Measurements from ENCODE around the gene ACTG1. TPM values are rescaled to one million over a fixed set of nuclear protein-coding genes. Genes with fewer than 3 reads are reported as not detected.

Gene ACTG1
- total RNA-seq, 1 donor from 2014 or later = 4,575 TPM

DNA sequence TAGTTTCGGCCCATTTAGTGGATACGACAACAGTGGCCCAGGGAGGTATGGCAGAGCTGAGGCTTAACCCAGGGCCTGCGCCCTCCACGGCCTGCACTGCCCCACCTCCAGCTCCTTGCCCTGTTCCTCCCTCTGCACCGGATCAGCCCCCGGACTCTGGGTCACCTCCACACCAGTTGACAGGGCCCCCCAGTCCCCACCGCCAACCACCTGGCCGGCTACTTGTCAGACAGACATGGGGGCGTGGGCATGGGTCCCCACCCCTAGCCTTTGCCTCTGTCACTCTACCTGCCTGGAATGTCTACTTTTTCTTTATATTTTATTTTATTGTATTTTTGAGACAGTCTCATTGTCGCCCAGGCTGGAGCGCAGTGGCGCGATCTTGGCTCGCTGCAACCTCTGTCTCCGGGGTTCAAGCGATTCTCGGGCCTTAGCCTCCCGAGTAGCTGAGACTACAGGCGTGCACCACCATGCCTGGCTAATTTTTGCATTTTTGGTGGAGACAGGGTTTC is 3.0 kb upstream of the ACTG1 start:
- TF ChIP-seq, protein P1, sequence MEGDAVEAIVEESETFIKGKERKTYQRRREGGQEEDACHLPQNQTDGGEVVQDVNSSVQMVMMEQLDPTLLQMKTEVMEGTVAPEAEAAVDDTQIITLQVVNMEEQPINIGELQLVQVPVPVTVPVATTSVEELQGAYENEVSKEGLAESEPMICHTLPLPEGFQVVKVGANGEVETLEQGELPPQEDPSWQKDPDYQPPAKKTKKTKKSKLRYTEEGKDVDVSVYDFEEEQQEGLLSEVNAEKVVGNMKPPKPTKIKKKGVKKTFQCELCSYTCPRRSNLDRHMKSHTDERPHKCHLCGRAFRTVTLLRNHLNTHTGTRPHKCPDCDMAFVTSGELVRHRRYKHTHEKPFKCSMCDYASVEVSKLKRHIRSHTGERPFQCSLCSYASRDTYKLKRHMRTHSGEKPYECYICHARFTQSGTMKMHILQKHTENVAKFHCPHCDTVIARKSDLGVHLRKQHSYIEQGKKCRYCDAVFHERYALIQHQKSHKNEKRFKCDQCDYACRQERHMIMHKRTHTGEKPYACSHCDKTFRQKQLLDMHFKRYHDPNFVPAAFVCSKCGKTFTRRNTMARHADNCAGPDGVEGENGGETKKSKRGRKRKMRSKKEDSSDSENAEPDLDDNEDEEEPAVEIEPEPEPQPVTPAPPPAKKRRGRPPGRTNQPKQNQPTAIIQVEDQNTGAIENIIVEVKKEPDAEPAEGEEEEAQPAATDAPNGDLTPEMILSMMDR (IDR thresholded peaks at IDR 0.05) = no peak
- Mint-ChIP-seq H3K27me3 (ENCODE audit: low read depth) (no peaks in the 10 kb centered on the region), H3K4me3 (ENCODE audit: unreplicated experiment) (peak overlapping the region; percentile 87), H3K9me3 (ENCODE audit: low read depth) (no peaks in the 10 kb centered on the region), H3K27ac (ENCODE audit: unreplicated experiment) (peak overlapping the region; percentile 84), H3K4me1 (ENCODE audit: low read depth) (peaks cover 25% of the 10 kb centered on the region), H3K36me3 (ENCODE audit: low read depth) (peaks cover 17% of the 10 kb centered on the region)
- DNase-seq (ENCODE audit: low spot score) = peak; percentile 89

DNA sequence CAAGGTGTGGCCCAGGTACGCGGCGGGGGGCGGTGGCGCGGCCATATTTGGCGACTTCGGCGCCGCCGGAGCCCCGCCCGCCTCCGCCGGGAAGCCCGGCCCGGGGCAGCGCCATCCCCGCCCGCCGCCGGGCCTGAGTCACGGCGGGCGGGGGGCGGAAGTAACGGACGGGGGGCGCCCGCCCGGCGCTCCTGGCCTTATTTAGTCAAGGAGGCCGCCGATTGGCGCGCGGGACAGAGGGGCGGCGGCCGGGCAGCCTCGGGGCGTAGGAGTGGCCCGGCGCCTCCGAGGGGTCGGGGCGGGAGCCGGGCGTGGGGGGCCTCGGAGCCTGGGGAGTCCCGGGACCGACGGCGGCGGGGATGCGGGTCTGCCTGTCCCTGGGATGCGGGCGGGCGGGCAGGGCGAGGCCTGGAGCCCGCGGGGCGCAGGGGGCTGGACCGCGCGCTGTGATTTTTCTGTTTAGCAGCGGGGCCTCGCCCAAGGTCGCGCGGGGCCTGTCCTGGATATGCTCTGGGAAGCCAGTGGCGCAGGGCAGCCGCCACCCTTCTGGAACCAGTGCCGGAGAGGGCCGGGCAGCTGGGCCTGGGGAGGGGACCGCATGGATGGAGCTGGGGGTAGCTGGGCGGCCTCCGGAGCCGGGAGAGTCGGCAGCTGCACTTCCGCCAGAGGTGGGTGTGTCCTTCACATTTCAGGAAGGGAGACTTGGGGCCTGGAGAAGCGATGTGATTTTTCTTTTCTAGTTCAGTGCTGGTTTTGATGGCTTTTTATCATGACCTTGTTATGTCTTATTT is 2.3 kb upstream of the ACTG1 start:
- Mint-ChIP-seq H3K4me1 (ENCODE audit: low read depth) (peaks cover 24% of the 10 kb centered on the region), H3K27ac (ENCODE audit: unreplicated experiment) (peak overlapping the region; percentile 84), H3K36me3 (ENCODE audit: low read depth) (peaks cover 23% of the 10 kb centered on the region), H3K9me3 (ENCODE audit: low read depth) (no peaks in the 10 kb centered on the region), H3K27me3 (ENCODE audit: low read depth) (no peaks in the 10 kb centered on the region), H3K4me3 (ENCODE audit: unreplicated experiment) (peak overlapping the region; percentile 87)
- TF ChIP-seq, protein P1 (IDR thresholded peaks at IDR 0.05) = peak; percentile 19
- peak; percentile 96 for DNase-seq (ENCODE audit: low spot score)

DNA sequence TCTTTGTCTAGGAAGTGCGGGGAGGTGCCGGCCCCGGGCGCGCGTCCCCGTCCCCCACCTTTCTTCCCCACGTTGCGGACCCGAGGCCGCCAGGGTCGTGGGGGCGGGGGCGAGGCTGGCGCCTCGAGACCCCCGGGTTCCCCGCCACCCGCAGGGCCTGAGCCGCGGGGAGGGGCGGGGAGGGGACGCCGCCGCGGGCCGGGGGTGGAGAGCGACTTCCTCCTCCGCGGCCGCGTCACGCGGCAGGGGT is 1.8 kb upstream of the ACTG1 start:
- no peak for DNase-seq (ENCODE audit: low spot score)
- Mint-ChIP-seq H3K27me3 (ENCODE audit: low read depth) (no peaks in the 10 kb centered on the region), H3K4me1 (ENCODE audit: low read depth) (peaks cover 27% of the 10 kb centered on the region), H3K27ac (ENCODE audit: unreplicated experiment) (peak overlapping the region; percentile 85), H3K36me3 (ENCODE audit: low read depth) (peaks cover 29% of the 10 kb centered on the region), H3K4me3 (ENCODE audit: unreplicated experiment) (peak overlapping the region; percentile 73), H3K9me3 (ENCODE audit: low read depth) (no peaks in the 10 kb centered on the region)
- TF ChIP-seq, protein P1 (IDR thresholded peaks at IDR 0.05) = no peak

DNA sequence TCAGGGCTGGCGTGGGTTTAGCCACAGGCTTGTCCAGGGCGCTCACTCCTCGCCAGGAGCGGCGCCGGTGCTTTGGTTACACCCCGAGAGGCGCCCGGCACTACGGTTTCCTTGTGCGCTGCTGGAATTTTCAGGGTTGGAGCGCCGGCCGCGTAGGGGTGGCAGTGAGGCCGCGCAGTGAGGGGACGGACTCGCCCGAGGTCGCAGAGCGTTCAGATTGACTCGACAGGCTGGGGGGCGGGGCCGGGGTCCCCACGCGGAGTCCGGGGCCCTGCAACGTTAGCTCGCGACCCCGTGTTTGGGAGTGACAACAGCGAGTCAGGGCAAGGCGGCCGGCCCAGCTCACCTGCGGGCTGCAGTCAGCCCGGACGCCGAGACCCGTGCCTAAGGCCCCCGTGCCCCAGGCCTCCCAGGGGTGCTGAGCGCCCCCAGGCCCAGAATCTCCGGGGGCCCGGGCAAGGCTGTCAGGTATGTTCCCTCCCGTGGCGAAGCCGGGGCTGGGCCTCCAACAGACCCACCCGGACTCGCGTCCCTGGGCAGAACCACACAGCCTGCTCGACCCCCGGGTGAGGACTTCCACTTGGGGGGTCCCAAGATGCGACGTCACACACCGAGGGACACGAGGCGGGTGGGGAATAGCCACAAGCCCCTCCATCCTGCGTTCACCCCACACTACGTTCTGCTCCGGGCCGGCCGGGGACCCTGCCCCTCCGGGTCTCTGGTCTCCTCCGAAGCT is 1.3 kb upstream of the ACTG1 start:
- peak; percentile 95 for DNase-seq (ENCODE audit: low spot score)
- peak overlapping the region; percentile 93 for H3K27ac Mint-ChIP-seq (ENCODE audit: unreplicated experiment)
- TF ChIP-seq, protein P1 (IDR thresholded peaks at IDR 0.05) = peak; percentile 9
- peak overlapping the region; percentile 73 for H3K4me3 Mint-ChIP-seq (ENCODE audit: unreplicated experiment)
- H3K4me1 Mint-ChIP-seq (ENCODE audit: low read depth) = peaks cover 32% of the 10 kb centered on the region
- no peaks in the 10 kb centered on the region for H3K27me3 Mint-ChIP-seq (ENCODE audit: low read depth)
- H3K9me3 Mint-ChIP-seq (ENCODE audit: low read depth) = no peaks in the 10 kb centered on the region
- H3K36me3 Mint-ChIP-seq (ENCODE audit: low read depth) = peaks cover 34% of the 10 kb centered on the region

DNA sequence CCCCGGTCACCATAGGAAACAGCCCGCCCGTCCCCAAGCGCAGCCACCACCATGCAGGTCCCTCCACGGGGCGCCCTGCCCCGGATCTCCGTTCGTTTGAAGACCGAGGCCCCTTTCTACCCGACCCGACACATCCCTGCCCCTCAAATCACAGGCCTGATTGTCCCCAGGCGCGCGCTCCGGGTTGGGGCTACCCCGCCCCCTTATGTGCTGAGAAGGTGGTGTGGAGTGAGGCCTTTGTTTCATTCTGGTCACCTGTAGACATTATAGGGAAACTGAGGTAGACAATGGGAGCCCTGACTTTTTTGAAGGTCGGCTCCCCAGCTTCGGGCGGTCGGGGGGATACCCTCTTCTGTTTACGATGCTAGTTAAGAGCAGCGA is 763 bp upstream of the ACTG1 start:
- Mint-ChIP-seq H3K27ac (ENCODE audit: unreplicated experiment) (peak overlapping the region; percentile 93), H3K4me1 (ENCODE audit: low read depth) (peaks cover 33% of the 10 kb centered on the region), H3K4me3 (ENCODE audit: unreplicated experiment) (peak overlapping the region; percentile 73), H3K27me3 (ENCODE audit: low read depth) (no peaks in the 10 kb centered on the region), H3K9me3 (ENCODE audit: low read depth) (no peaks in the 10 kb centered on the region), H3K36me3 (ENCODE audit: low read depth) (peaks cover 38% of the 10 kb centered on the region)
- TF ChIP-seq, protein P1 (IDR thresholded peaks at IDR 0.05) = no peak
- peak; percentile 87 for DNase-seq (ENCODE audit: low spot score)

Measured in chondrocyte (in vitro differentiated cells).